Esophagus squamous epithelium (tissue), 4 donors: Measurements from ENCODE around the gene SPDYE3.

Experiments
- POLR2A ChIP-seq, 4 donors: fragments of 450-650 bp; IDR thresholded peaks; one replicate each; pipeline ENCODE4 v1.6.1; 2017; ENCODE audit warnings: antibody characterized with exemption in 4 of 4, mild to moderate bottlenecking in 4 of 4, moderate library complexity in 3 of 4
- TF ChIP-seq, protein P1 (sequence below), 6 experiments: fragments of 450-650 bp in 4 of 6; fragments of 200-600 bp in 2 of 6; sonication (generic) in 2 of 6; IDR thresholded peaks; one replicate each; pipeline ENCODE4 v1.5.1; 2016 to 2019; ENCODE audit warnings: antibody characterized with exemption in 6 of 6, mild to moderate bottlenecking in 4 of 6, moderate library complexity in 4 of 6

- TF ChIP-seq, protein P1, sequence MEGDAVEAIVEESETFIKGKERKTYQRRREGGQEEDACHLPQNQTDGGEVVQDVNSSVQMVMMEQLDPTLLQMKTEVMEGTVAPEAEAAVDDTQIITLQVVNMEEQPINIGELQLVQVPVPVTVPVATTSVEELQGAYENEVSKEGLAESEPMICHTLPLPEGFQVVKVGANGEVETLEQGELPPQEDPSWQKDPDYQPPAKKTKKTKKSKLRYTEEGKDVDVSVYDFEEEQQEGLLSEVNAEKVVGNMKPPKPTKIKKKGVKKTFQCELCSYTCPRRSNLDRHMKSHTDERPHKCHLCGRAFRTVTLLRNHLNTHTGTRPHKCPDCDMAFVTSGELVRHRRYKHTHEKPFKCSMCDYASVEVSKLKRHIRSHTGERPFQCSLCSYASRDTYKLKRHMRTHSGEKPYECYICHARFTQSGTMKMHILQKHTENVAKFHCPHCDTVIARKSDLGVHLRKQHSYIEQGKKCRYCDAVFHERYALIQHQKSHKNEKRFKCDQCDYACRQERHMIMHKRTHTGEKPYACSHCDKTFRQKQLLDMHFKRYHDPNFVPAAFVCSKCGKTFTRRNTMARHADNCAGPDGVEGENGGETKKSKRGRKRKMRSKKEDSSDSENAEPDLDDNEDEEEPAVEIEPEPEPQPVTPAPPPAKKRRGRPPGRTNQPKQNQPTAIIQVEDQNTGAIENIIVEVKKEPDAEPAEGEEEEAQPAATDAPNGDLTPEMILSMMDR (IDR thresholded peaks at IDR 0.05), result no peak
- TF ChIP-seq POLR2A (IDR thresholded peaks at IDR 0.05), result peak in 1 of 4 donors; percentile 48
Measured at GRCh38 chr7:100369105-100369504, 61.6 kb downstream of the SPDYE3 start.
